Measurements from ENCODE around the gene CPXM2. TPM values are rescaled to one million over a fixed set of nuclear protein-coding genes. Genes with fewer than 3 reads are reported as not detected.

Gene CPXM2
- total RNA-seq, 1 experiment from 2014 or later = not detected

DNA sequence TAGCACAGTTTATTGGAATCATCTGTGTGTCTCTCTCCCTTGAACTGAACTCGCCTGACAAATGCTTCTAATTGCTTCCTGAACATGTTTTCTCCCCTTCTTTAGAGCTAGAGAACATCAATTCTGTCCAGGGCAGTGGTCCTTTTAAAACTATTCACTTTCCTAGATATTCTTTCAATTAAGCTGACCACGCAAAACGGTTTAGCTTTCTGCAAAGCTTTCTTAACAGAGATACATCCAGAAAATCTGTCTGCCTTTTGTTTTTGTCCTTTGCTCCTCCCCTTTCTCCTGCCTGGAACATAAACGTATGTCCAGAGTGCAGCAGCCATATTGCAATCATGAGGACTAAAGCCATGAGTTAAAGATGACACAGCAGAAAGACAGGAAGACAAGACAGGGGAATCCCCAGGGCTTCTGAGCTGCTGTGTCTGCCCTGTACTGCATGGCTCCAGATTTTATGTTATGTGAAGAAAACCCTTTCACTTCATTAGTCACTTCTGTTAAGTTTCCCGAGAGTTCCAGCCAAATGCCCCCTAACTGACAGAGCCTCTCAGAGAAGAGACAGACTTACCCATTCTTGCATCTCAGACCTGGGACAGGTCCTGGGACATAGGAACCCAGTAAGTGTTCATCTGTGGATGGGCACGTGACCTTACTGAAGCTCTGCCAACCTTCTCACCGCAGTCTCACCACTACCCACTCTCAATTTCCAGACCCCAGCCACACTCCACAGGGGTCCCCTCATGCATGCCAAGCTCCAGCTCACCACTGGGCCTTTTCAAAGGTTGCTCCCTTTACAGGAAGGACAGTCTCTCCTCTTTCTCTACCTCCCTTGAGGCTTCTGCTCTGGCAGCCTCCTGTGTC lies 35.0 kb upstream of the CPXM2 start:
- Histone ChIP-seq H3K4me3 (ENCODE audit: low read depth, low read length) (no peak overlapping the region), H3K9me3 (0 out of 2 replicates have a peak, but pooled peaks cover 3% of the 10 kb centered on the region), H3K27me3 (replicated peaks; ENCODE audit: control insufficient read depth, insufficient read depth, low read length) (no peaks in the 10 kb centered on the region), H3K4me1 (no peaks in the 10 kb centered on the region), H3K36me3 (ENCODE audit: control insufficient read depth, insufficient read depth, low read length) (no peaks in the 10 kb centered on the region)
- DNase-seq = no peak
- BruUV-seq (replicated peaks) = no TSS peak
- Mint-ChIP-seq H3K27me3 (ENCODE audit: insufficient read depth, unreplicated experiment) (peaks cover 4% of the 10 kb centered on the region), H3K4me1 (ENCODE audit: low read depth, unreplicated experiment) (no peaks in the 10 kb centered on the region), H3K27ac (ENCODE audit: unreplicated experiment) (no peak overlapping the region), H3K36me3 (ENCODE audit: insufficient read depth, unreplicated experiment) (no peaks in the 10 kb centered on the region), H3K4me3 (ENCODE audit: unreplicated experiment) (no peak overlapping the region), H3K9me3 (ENCODE audit: unreplicated experiment) (peaks cover 4% of the 10 kb centered on the region)
- ChIA-PET POLR2A (no interaction called here), CTCF (no interaction called here)
- TF ChIP-seq, protein P1, sequence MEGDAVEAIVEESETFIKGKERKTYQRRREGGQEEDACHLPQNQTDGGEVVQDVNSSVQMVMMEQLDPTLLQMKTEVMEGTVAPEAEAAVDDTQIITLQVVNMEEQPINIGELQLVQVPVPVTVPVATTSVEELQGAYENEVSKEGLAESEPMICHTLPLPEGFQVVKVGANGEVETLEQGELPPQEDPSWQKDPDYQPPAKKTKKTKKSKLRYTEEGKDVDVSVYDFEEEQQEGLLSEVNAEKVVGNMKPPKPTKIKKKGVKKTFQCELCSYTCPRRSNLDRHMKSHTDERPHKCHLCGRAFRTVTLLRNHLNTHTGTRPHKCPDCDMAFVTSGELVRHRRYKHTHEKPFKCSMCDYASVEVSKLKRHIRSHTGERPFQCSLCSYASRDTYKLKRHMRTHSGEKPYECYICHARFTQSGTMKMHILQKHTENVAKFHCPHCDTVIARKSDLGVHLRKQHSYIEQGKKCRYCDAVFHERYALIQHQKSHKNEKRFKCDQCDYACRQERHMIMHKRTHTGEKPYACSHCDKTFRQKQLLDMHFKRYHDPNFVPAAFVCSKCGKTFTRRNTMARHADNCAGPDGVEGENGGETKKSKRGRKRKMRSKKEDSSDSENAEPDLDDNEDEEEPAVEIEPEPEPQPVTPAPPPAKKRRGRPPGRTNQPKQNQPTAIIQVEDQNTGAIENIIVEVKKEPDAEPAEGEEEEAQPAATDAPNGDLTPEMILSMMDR (IDR thresholded peaks at IDR 0.05; ENCODE audit: insufficient read depth in 1 of 2, low read depth in 1 of 2, low read length in 1 of 2, severe bottlenecking in 1 of 2, unreplicated experiment in 1 of 2) = no peak
- intact Hi-C loops (cut with micrococcal nuclease; ENCODE audit: unreplicated experiment) = no loop called here

DNA sequence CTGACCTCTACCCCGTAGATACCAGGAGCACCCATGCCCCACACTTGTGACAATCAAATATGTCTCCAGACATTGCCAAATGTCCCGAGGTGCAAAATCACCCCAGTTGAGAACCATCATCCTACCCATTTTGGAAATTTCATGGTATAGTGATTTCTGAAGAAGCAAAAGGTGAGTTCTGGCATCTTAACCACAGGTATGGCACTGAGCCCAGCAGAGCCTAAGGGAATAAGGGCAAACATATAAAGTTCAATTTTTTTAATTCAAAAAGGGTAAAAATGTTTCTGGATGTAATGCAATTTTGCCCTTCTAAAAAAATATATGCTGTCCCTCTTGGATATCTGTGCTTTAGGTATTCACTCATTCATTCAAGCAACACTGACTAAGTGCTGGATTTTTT lies 30.5 kb upstream of the CPXM2 start:
- H3K9me3 Mint-ChIP-seq (ENCODE audit: unreplicated experiment) = peaks cover 10% of the 10 kb centered on the region
- H3K36me3 ChIP-seq (ENCODE audit: control insufficient read depth, insufficient read depth, low read length) = no peaks in the 10 kb centered on the region
- DNase-seq = no peak
- no peaks in the 10 kb centered on the region for H3K27me3 ChIP-seq (replicated peaks; ENCODE audit: control insufficient read depth, insufficient read depth, low read length)
- no peak overlapping the region for H3K4me3 Mint-ChIP-seq (ENCODE audit: unreplicated experiment)
- peaks cover 4% of the 10 kb centered on the region for H3K27me3 Mint-ChIP-seq (ENCODE audit: insufficient read depth, unreplicated experiment)
- TF ChIP-seq, protein P1 (IDR thresholded peaks at IDR 0.05; ENCODE audit: insufficient read depth in 1 of 2, low read depth in 1 of 2, low read length in 1 of 2, severe bottlenecking in 1 of 2, unreplicated experiment in 1 of 2) = no peak
- ChIA-PET POLR2A (no interaction called here), CTCF (no interaction called here)
- no peaks in the 10 kb centered on the region for H3K4me1 ChIP-seq
- no peak overlapping the region for H3K27ac Mint-ChIP-seq (ENCODE audit: unreplicated experiment)
- BruUV-seq (replicated peaks) = no TSS peak
- H3K9me3 ChIP-seq = no peaks in the 10 kb centered on the region
- no peak overlapping the region for H3K4me3 ChIP-seq (ENCODE audit: low read depth, low read length)
- H3K36me3 Mint-ChIP-seq (ENCODE audit: insufficient read depth, unreplicated experiment) = no peaks in the 10 kb centered on the region
- H3K4me1 Mint-ChIP-seq (ENCODE audit: low read depth, unreplicated experiment) = no peaks in the 10 kb centered on the region
- intact Hi-C loops (cut with micrococcal nuclease; ENCODE audit: unreplicated experiment) = no loop called here

DNA sequence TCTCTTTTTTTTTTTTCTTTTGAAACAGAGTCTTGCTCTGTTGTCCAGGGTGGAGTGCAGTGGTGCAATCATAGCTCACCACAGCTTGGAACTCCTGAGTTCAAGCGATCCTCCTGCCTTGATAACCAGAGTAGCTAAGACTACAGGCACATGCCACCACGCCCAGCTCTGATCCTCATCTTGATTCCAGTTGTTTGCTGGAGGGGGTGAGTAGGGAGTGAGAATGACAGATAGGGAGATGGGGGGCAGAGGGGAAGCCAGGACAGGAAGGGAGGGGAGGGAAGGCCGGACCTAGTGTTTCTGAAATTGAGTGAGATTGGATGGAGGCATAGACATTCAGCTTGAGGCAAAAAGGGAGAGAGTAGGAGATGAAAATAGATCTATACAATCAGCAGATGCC lies 25.2 kb upstream of the CPXM2 start:
- no peaks in the 10 kb centered on the region for H3K4me1 Mint-ChIP-seq (ENCODE audit: low read depth, unreplicated experiment)
- no peaks in the 10 kb centered on the region for H3K36me3 Mint-ChIP-seq (ENCODE audit: insufficient read depth, unreplicated experiment)
- Histone ChIP-seq H3K9me3 (no peaks in the 10 kb centered on the region), H3K4me1 (no peaks in the 10 kb centered on the region), H3K27me3 (replicated peaks; ENCODE audit: control insufficient read depth, insufficient read depth, low read length) (no peaks in the 10 kb centered on the region), H3K4me3 (ENCODE audit: low read depth, low read length) (no peak overlapping the region), H3K36me3 (ENCODE audit: control insufficient read depth, insufficient read depth, low read length) (no peaks in the 10 kb centered on the region)
- H3K4me3 Mint-ChIP-seq (ENCODE audit: unreplicated experiment) = no peak overlapping the region
- CTCF ChIA-PET = no interaction called here
- H3K9me3 Mint-ChIP-seq (ENCODE audit: unreplicated experiment) = peaks cover 10% of the 10 kb centered on the region
- TF ChIP-seq, protein P1 (IDR thresholded peaks at IDR 0.05; ENCODE audit: insufficient read depth in 1 of 2, low read depth in 1 of 2, low read length in 1 of 2, severe bottlenecking in 1 of 2, unreplicated experiment in 1 of 2) = no peak
- POLR2A ChIA-PET = no interaction called here
- DNase-seq = no peak
- no TSS peak for BruUV-seq (replicated peaks)
- no peak overlapping the region for H3K27ac Mint-ChIP-seq (ENCODE audit: unreplicated experiment)
- peaks cover 17% of the 10 kb centered on the region for H3K27me3 Mint-ChIP-seq (ENCODE audit: insufficient read depth, unreplicated experiment)
- intact Hi-C loops (cut with micrococcal nuclease; ENCODE audit: unreplicated experiment) = no loop called here

Data from Caco-2 (cell line).